ENCODE data around the gene WDR36.

The WDR36 gene

GRCh38 chr5:111143910-111144309, 51.8 kb downstream of the WDR36 start:
- Mint-ChIP-seq H3K4me3 (no peak overlapping the region), H3K4me1 (peaks cover 13% of the 10 kb centered on the region)
- ATAC-seq, result no peak

GRCh38 chr5:111144352-111144930, 52.3 kb downstream of the WDR36 start:
- Mint-ChIP-seq H3K4me1 (peaks cover 13% of the 10 kb centered on the region), H3K27ac (no peak overlapping the region), H3K9me3 (no peaks in the 10 kb centered on the region), H3K27me3 (peaks cover 8% of the 10 kb centered on the region), H3K4me3 (no peak overlapping the region)
- ATAC-seq, result peak; percentile 87
- DNase-seq, result no peak

More at GRCh38 chr5:111143910-111144309, 51.8 kb downstream of the WDR36 start:
- DNase-seq, result no peak
- Mint-ChIP-seq H3K27ac (no peak overlapping the region), H3K27me3 (peaks cover 8% of the 10 kb centered on the region), H3K9me3 (no peaks in the 10 kb centered on the region)

GRCh38 chr5:111146053-111146452, 53.9 kb downstream of the WDR36 start:
- Mint-ChIP-seq H3K27ac (no peak overlapping the region), H3K4me1 (peaks cover 13% of the 10 kb centered on the region), H3K9me3 (no peaks in the 10 kb centered on the region), H3K4me3 (no peak overlapping the region), H3K27me3 (peaks cover 5% of the 10 kb centered on the region)
- DNase-seq (no peak), ATAC-seq (no peak)

- Mint-ChIP-seq H3K27ac (no peak overlapping the region), H3K4me1 (peaks cover 20% of the 10 kb centered on the region), H3K27me3 (no peaks in the 10 kb centered on the region), H3K9me3 (no peaks in the 10 kb centered on the region), H3K4me3 (no peak overlapping the region)
- ATAC-seq (no peak), DNase-seq (no peak)
These were observed 55.4 kb downstream of the WDR36 start for GRCh38 chr5:111147502-111147901.

GRCh38 chr5:111151998-111152397, 59.9 kb downstream of the WDR36 start:
- Mint-ChIP-seq H3K4me1 (peaks cover 7% of the 10 kb centered on the region), H3K27ac (no peak overlapping the region), H3K27me3 (peaks cover 8% of the 10 kb centered on the region), H3K4me3 (no peak overlapping the region), H3K9me3 (no peaks in the 10 kb centered on the region)
- no peak for DNase-seq
- ATAC-seq, result no peak

GRCh38 chr5:111153483-111153882, 61.3 kb downstream of the WDR36 start:
- DNase-seq, result no peak
- Mint-ChIP-seq H3K27ac (no peak overlapping the region), H3K27me3 (peaks cover 8% of the 10 kb centered on the region), H3K4me3 (no peak overlapping the region), H3K4me1 (peaks cover 7% of the 10 kb centered on the region), H3K9me3 (no peaks in the 10 kb centered on the region)
- no peak for ATAC-seq

GRCh38 chr5:111153945-111154344, 61.8 kb downstream of the WDR36 start:
- no peak for ATAC-seq
- Mint-ChIP-seq H3K27ac (no peak overlapping the region), H3K4me1 (peaks cover 9% of the 10 kb centered on the region), H3K27me3 (peaks cover 8% of the 10 kb centered on the region), H3K4me3 (no peak overlapping the region), H3K9me3 (no peaks in the 10 kb centered on the region)
- DNase-seq, result no peak

GRCh38 chr5:111158105-111158744, 66.1 kb downstream of the WDR36 start:
- H3K4me3 Mint-ChIP-seq, result no peak overlapping the region
- no peak overlapping the region for H3K27ac Mint-ChIP-seq
- peaks cover 15% of the 10 kb centered on the region for H3K4me1 Mint-ChIP-seq
- H3K9me3 Mint-ChIP-seq, result no peaks in the 10 kb centered on the region
- ATAC-seq (peak; percentile 66), DNase-seq (peak; percentile 70 to 74)
- peaks cover 8% of the 10 kb centered on the region for H3K27me3 Mint-ChIP-seq

- no peak overlapping the region for H3K27ac Mint-ChIP-seq
- peak; percentile 53 for ATAC-seq
- H3K4me1 Mint-ChIP-seq, result peaks cover 22% of the 10 kb centered on the region
- H3K27me3 Mint-ChIP-seq, result peaks cover 8% of the 10 kb centered on the region
- H3K4me3 Mint-ChIP-seq, result no peak overlapping the region
- H3K9me3 Mint-ChIP-seq, result peaks cover 0 to 6% of the 10 kb centered on the region in 2 donors
- no peak for DNase-seq
These were observed 67.7 kb downstream of the WDR36 start for GRCh38 chr5:111159845-111160244.

- H3K9me3 Mint-ChIP-seq, result peaks cover 0 to 6% of the 10 kb centered on the region in 2 donors
- no peak overlapping the region for H3K4me3 Mint-ChIP-seq
- no peaks in the 10 kb centered on the region for H3K27me3 Mint-ChIP-seq
- H3K27ac Mint-ChIP-seq, result no peak overlapping the region
- peaks cover 22% of the 10 kb centered on the region for H3K4me1 Mint-ChIP-seq
- ATAC-seq (no peak), DNase-seq (no peak)
These were observed 70.9 kb downstream of the WDR36 start for GRCh38 chr5:111163000-111163399.

- ATAC-seq (no peak), DNase-seq (no peak)
- Mint-ChIP-seq H3K4me3 (no peak overlapping the region), H3K4me1 (peaks cover 11% of the 10 kb centered on the region), H3K27ac (no peak overlapping the region), H3K27me3 (no peaks in the 10 kb centered on the region), H3K9me3 (peaks cover 0 to 6% of the 10 kb centered on the region in 2 donors)
These were observed 72.9 kb downstream of the WDR36 start for GRCh38 chr5:111165058-111165457.

GRCh38 chr5:111167551-111167950, 75.4 kb downstream of the WDR36 start:
- DNase-seq (no peak), ATAC-seq (no peak)
- no peaks in the 10 kb centered on the region for H3K27me3 Mint-ChIP-seq
- H3K4me3 Mint-ChIP-seq, result no peak overlapping the region
- H3K9me3 Mint-ChIP-seq, result peaks cover 0 to 6% of the 10 kb centered on the region in 2 donors
- H3K27ac Mint-ChIP-seq, result no peak overlapping the region
- H3K4me1 Mint-ChIP-seq, result peaks cover 11% of the 10 kb centered on the region

- H3K27me3 Mint-ChIP-seq, result peaks cover 9% of the 10 kb centered on the region
- no peak for DNase-seq
These were observed 76.5 kb downstream of the WDR36 start for GRCh38 chr5:111168608-111169007.

GRCh38 chr5:111169269-111169668, 77.1 kb downstream of the WDR36 start:
- ATAC-seq (no peak), DNase-seq (no peak)
- Mint-ChIP-seq H3K9me3 (no peaks in the 10 kb centered on the region), H3K4me3 (no peak overlapping the region), H3K27ac (no peak overlapping the region), H3K4me1 (no peaks in the 10 kb centered on the region), H3K27me3 (peaks cover 9% of the 10 kb centered on the region)

More at GRCh38 chr5:111168608-111169007, 76.5 kb downstream of the WDR36 start:
- no peak overlapping the region for H3K4me3 Mint-ChIP-seq
- H3K27ac Mint-ChIP-seq, result no peak overlapping the region
- H3K9me3 Mint-ChIP-seq, result peaks cover 0 to 3% of the 10 kb centered on the region in 2 donors
- peaks cover 3% of the 10 kb centered on the region for H3K4me1 Mint-ChIP-seq
- no peak for ATAC-seq

GRCh38 chr5:111170279-111170678, 78.1 kb downstream of the WDR36 start:
- H3K27me3 Mint-ChIP-seq, result peaks cover 9% of the 10 kb centered on the region
- H3K4me3 Mint-ChIP-seq, result no peak overlapping the region
- DNase-seq (no peak), ATAC-seq (no peak)
- peak overlapping the region in 1 of 2 donors; percentile 20 for H3K27ac Mint-ChIP-seq
- H3K9me3 Mint-ChIP-seq, result no peaks in the 10 kb centered on the region
- H3K4me1 Mint-ChIP-seq, result no peaks in the 10 kb centered on the region

- DNase-seq (no peak), ATAC-seq (no peak)
- H3K27ac Mint-ChIP-seq, result no peak overlapping the region
These were observed 80.4 kb downstream of the WDR36 start for GRCh38 chr5:111172504-111172903.

More at GRCh38 chr5:111172504-111172903, 80.4 kb downstream of the WDR36 start:
- Mint-ChIP-seq H3K4me3 (no peak overlapping the region), H3K9me3 (no peaks in the 10 kb centered on the region), H3K4me1 (no peaks in the 10 kb centered on the region), H3K27me3 (peaks cover 9% of the 10 kb centered on the region)

Data from stimulated activated naive CD8-positive, alpha-beta T cell treated with anti-CD3 and anti-CD28 coated beads, Interleukin-15, amount 100 ng/mL, for 72 hours (primary cell).